Smooth muscle cell (in vitro differentiated cells): Measurements from ENCODE around the gene TRAPPC8. TPM values are rescaled to one million over a fixed set of nuclear protein-coding genes. Genes with fewer than 3 reads are reported as not detected.
"Not testable (repeated sequence)": the region's sequence is repeated elsewhere in the genome, so short reads cannot be mapped to it uniquely, and the experiment has no call there.

ENCODE experiments used
- DNase-seq: peaks from one replicate; lab custom pipeline; 2025; ENCODE audit not compliant: unreplicated experiment; lab: John Stamatoyannopoulos, UW
- H2AFZ ChIP-seq: fragments of 200-600 bp; sonication (generic); 2 replicates; pipeline ENCODE4 v1.6.0; 2016; ENCODE audit warnings: antibody characterized with exemption, low read depth, mild to moderate bottlenecking
- H3F3A ChIP-seq: fragments of 200-600 bp; sonication (generic); 2 replicates; pipeline ENCODE4 v1.6.0; 2017; ENCODE audit warnings: antibody characterized with exemption, low read depth
- H3K27ac ChIP-seq: fragments of 200-600 bp; sonication (generic); 2 replicates; pipeline ENCODE4 v1.5.1; 2016; ENCODE audit warnings: low read depth, mild to moderate bottlenecking
- H3K27me3 ChIP-seq: fragments of 200-600 bp; sonication (generic); 2 replicates; pipeline ENCODE4 v1.6.1; 2016; ENCODE audit warnings: low read depth, mild to moderate bottlenecking
- H3K36me3 ChIP-seq: fragments of 200-600 bp; sonication (generic); 2 replicates; pipeline ENCODE4 v1.5.1; 2016; ENCODE audit warnings: low read depth
- H3K4me1 ChIP-seq: fragments of 200-600 bp; sonication (generic); 2 replicates; pipeline ENCODE4 v1.5.1; 2016; ENCODE audit warnings: low read depth
- H3K4me2 ChIP-seq: fragments of 200-600 bp; sonication (generic); 2 replicates; pipeline ENCODE4 v1.6.0; 2016; ENCODE audit warnings: mild to moderate bottlenecking
- H3K4me3 ChIP-seq: fragments of 200-600 bp; sonication (generic); 2 replicates; pipeline ENCODE4 v1.5.1; 2016; ENCODE audit warnings: mild to moderate bottlenecking
- H3K79me2 ChIP-seq: fragments of 200-600 bp; sonication (generic); 2 replicates; pipeline ENCODE4 v1.6.0; 2016; ENCODE audit warnings: low read depth, mild to moderate bottlenecking
- H3K9ac ChIP-seq: fragments of 200-600 bp; sonication (generic); 2 replicates; pipeline ENCODE4 v1.6.0; 2016; ENCODE audit warnings: low read depth
- H3K9me3 ChIP-seq: fragments of 200-600 bp; sonication (generic); replicated peaks from 2 replicates; pipeline ENCODE4 v1.5.1; 2016; ENCODE audit warnings: low read depth
- H4K20me1 ChIP-seq: fragments of 200-600 bp; sonication (generic); 2 replicates; pipeline ENCODE4 v1.6.0; 2016; ENCODE audit warnings: low read depth
- CTCF ChIP-seq: fragments of 200-600 bp; sonication (generic); IDR thresholded peaks from 2 replicates; pipeline ENCODE4 v1.5.1; 2017; ENCODE audit warnings: borderline replicate concordance, mild to moderate bottlenecking, antibody characterized with exemption; ENCODE audit not compliant: insufficient read depth, poor library complexity, severe bottlenecking
- WGBS: methylation state at CpG from one replicate; pipeline ENCODE4 v1.1.7; 2016; ENCODE audit warnings: low lambda C conversion rate; 5-methylcytosine and 5-hydroxymethylcytosine counted together
- polyA plus RNA-seq: library from polyadenylated mRNA; unstranded; fragments of >200 nt; fragmentation: Nextera tagmentation; extraction: Ambion mirVana; gene quantifications from 2 replicates; pipeline ENCODE4 v1.2.1, GENCODE V29; 2016
- total RNA-seq: library from RNA; depleted of rRNA; stranded (reverse); fragments of >200 nt; gene quantifications from 2 replicates; pipeline ENCODE4 v1.2.3, GENCODE V29; 2014

TRAPPC8 gene
- total and polyA plus RNA-seq, 2 experiments from 2014 or later = 4.8 to 35.6 TPM

DNA sequence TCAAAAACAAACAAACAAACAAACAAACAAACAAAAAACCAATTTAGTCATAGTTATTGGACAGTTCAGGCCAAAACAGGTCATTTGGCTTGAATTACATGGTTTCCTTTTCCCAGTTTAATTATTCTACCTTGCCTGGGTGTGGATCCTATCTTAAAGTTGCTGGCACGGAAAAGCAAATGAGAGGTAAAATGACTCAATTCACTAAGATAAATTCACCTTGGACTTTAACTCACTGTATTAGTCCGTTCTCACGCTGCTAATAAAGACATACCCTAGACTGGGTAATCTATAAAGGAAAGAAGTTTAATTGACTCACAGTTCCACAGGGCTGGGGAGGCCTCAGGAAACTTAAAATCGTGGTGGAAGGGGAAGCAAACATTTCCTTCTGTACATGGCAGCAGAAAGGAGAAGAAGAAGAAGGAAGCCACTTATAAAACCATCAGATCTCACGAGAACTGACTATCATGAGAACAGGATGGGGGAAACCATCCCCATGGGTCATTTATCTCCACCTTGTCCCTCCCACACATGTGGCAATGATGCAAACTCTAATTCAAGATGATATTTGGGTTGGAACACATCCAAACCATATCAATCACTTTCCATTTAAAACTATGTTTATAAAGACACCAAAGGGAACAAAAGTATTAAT is 22.5 kb upstream of the TRAPPC8 start:
- Histone ChIP-seq H3K4me1 (no peaks in the 10 kb centered on the region), H3K4me2 (no peak overlapping the region), H3K27ac (no peak overlapping the region), H3K27me3 (no peaks in the 10 kb centered on the region), H3F3A (no peaks in the 10 kb centered on the region), H3K9ac (no peak overlapping the region), H3K36me3 (no peaks in the 10 kb centered on the region), H4K20me1 (no peaks in the 10 kb centered on the region), H3K4me3 (no peak overlapping the region), H3K79me2 (no peaks in the 10 kb centered on the region), H2AFZ (no peak overlapping the region), H3K9me3 (no peaks in the 10 kb centered on the region)
- no peak for DNase-seq
- TF ChIP-seq CTCF = no peak
- WGBS = 83% methylated on average over 5 of the region's 5 CpGs

DNA sequence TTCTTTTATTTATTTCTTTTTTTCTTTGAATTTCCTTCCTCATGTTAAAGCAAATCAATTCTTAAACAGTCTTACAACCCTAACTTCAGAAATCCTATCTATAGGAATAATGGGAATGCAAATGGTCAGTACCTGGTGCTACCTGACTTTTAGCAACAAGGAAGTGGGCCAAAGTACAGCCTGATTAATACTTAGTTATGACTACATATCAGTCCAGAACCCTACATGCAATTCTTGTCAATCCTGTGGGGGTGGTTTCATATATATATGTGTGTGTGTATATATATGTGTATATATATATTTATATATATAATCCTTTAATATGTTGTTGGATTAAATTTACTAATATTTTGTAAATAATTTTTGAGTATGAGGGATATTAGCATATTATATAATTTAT is 14.8 kb upstream of the TRAPPC8 start:
- TF ChIP-seq CTCF = no peak

GRCh38 chr18:31954349-31954748 is 11.4 kb upstream of the TRAPPC8 start:
- Histone ChIP-seq H4K20me1 (no peaks in the 10 kb centered on the region), H3K4me2 (no peak overlapping the region), H3F3A (no peaks in the 10 kb centered on the region), H3K79me2 (no peaks in the 10 kb centered on the region), H3K27ac (no peak overlapping the region), H2AFZ (no peak overlapping the region), H3K9ac (no peak overlapping the region), H3K4me1 (no peaks in the 10 kb centered on the region), H3K36me3 (no peaks in the 10 kb centered on the region), H3K4me3 (no peak overlapping the region), H3K9me3 (no peaks in the 10 kb centered on the region), H3K27me3 (no peaks in the 10 kb centered on the region)
- TF ChIP-seq CTCF = no peak
- no peak for DNase-seq
- 74% methylated on average over 3 of the region's 3 CpGs for WGBS

More for the DNA sequence above, 14.8 kb upstream of the TRAPPC8 start:
- H3K36me3 ChIP-seq = no peaks in the 10 kb centered on the region
- H3K4me3 ChIP-seq = no peak overlapping the region
- no peak for DNase-seq
- no peaks in the 10 kb centered on the region for H4K20me1 ChIP-seq
- H3K79me2 ChIP-seq = no peaks in the 10 kb centered on the region
- no peak overlapping the region for H2AFZ ChIP-seq
- no peaks in the 10 kb centered on the region for H3F3A ChIP-seq
- H3K4me1 ChIP-seq = no peaks in the 10 kb centered on the region
- H3K27ac ChIP-seq = no peak overlapping the region
- no peak overlapping the region for H3K4me2 ChIP-seq
- H3K9ac ChIP-seq = no peak overlapping the region
- no peaks in the 10 kb centered on the region for H3K9me3 ChIP-seq
- H3K27me3 ChIP-seq = no peaks in the 10 kb centered on the region

DNA sequence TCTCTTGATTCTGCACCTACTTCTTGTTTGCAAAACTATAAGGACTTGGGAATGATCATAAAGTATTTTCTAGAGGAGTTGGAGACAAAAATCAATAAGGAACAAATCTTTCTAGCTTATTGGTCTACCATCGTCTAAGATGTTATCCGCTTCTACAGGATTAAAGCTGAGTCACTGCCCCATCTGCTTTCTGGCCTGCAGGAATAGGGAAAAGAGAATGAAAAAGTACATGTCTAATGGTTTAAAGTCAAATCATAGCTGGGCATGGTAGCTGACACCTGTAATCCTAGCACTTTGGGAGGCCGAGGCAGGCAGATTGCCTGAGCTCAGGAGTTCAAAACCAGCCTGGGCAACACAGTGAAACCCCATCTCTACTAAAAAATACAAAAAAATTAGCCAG is 10.8 kb upstream of the TRAPPC8 start:
- 74% methylated on average over 3 of the region's 3 CpGs for WGBS
- H3K27ac ChIP-seq, H4K20me1 ChIP-seq, H3K4me2 ChIP-seq, H3F3A ChIP-seq, H3K9me3 ChIP-seq, H3K27me3 ChIP-seq, DNase-seq, H3K4me1 ChIP-seq, H3K79me2 ChIP-seq, H3K4me3 ChIP-seq, H2AFZ ChIP-seq, H3K36me3 ChIP-seq, H3K9ac ChIP-seq: not testable (repeated sequence)
